ENCODE data around the gene CUL7. TPM values are rescaled to one million over a fixed set of nuclear protein-coding genes. Genes with fewer than 3 reads are reported as not detected.

The CUL7 gene
- total RNA-seq, 1 experiment from 2014 or later, result 23.5 TPM

DNA sequence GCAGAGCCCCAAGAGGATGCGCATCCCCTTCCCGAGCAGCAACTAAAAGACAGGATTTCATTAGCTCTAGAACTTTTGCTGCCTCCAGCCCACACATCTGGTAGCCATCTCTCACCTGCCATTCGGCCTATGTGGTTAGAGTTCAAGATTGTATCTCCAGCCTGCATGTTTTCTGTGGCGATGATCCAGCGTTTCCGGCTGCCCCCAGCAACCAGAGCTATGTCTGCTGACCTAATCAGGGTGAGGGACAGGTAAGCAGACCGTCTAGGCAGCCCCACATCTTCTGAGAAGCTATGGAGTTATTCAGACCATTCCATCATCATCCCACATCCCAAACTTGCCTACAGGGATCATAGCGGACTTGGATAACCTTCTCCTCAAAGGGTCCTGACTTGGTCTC, 2.3 kb upstream of the CUL7 start:
- Mint-ChIP-seq H3K4me1 (peaks cover 38 to 43% of the 10 kb centered on the region in 2 experiments), H3K4me3 (no peak overlapping the region), H3K36me3 (ENCODE audit: insufficient read depth in 1 of 3, low read depth in 3 of 3) (peaks cover 18 to 38% (median 36%) of the 10 kb centered on the region in 3 experiments), H3K27me3 (ENCODE audit: low read depth) (no peaks in the 10 kb centered on the region; the same call in 1 of the 2 replicates), H3K27ac (peak overlapping the region; percentile 21 to 73 (median 41); a peak in 2 of 7 replicates), H3K9me3 (peaks cover 0 to 3% of the 10 kb centered on the region in 2 experiments; a peak in 1 of 5 replicates)
- Histone ChIP-seq H3K23me2 (ENCODE audit: insufficient read length, low read depth, low read length, poor library complexity, severe bottlenecking) (peaks cover 7% of the 10 kb centered on the region), H3K4me2 (ENCODE audit: insufficient read depth, insufficient read length, low read length) (no peak overlapping the region), H3K79me2 (ENCODE audit: insufficient read depth, low read length) (peaks cover 10% of the 10 kb centered on the region; the same call in 1 of the 2 replicates), H2BK5ac (ENCODE audit: insufficient read length, low read length) (no peak overlapping the region), H3K56ac (ENCODE audit: insufficient read length, low read depth, low read length) (no peak overlapping the region), H2BK20ac (ENCODE audit: low read depth, low read length, poor library complexity, severe bottlenecking) (no peak overlapping the region), H3K27ac (ENCODE audit: insufficient read length, low read depth, low read length) (no peak overlapping the region), H2BK12ac (ENCODE audit: insufficient read length, low read depth, low read length) (no peak overlapping the region), H3K9me3 (ENCODE audit: control insufficient read depth, low read depth, low read length) (no peaks in the 10 kb centered on the region), H4K20me1 (ENCODE audit: control insufficient read depth, insufficient read depth, insufficient read length) (no peaks in the 10 kb centered on the region), H2BK15ac (ENCODE audit: low read depth, low read length) (no peak overlapping the region), H3K14ac (ENCODE audit: insufficient read depth, low read length) (no peak overlapping the region), H3K4me1 (ENCODE audit: insufficient read depth, low read length) (0 out of 2 replicates have a peak, but pooled peaks cover 4% of the 10 kb centered on the region), H3K23ac (ENCODE audit: insufficient read length, low read depth, low read length) (no peak overlapping the region), H2AK5ac (ENCODE audit: insufficient read length, low read length) (no peak overlapping the region), H2BK120ac (ENCODE audit: low read depth, low read length, poor library complexity, severe bottlenecking) (no peak overlapping the region), H3K18ac (ENCODE audit: insufficient read length, low read depth, low read length) (no peak overlapping the region), H2AFZ (ENCODE audit: low read length) (no peak overlapping the region), H3K9ac (ENCODE audit: extremely low read depth, insufficient read length, low read length) (no peak overlapping the region), H3T11ph (ENCODE audit: low read length) (no peak overlapping the region), H3K79me1 (ENCODE audit: insufficient read depth, low read depth, low read length, poor library complexity, severe bottlenecking) (peaks cover 3% of the 10 kb centered on the region), H3K27me3 (ENCODE audit: insufficient read depth, low read length) (no peaks in the 10 kb centered on the region), H4K5ac (ENCODE audit: insufficient read length, low read depth, low read length) (no peak overlapping the region), H3K4ac (ENCODE audit: low read depth, low read length) (no peak overlapping the region), H4K91ac (ENCODE audit: insufficient read length, low read depth, low read length) (no peak overlapping the region), H4K8ac (replicated peaks; ENCODE audit: insufficient read length, low read depth, low read length) (no peak overlapping the region)
- WGBS (ENCODE audit: extremely low coverage, insufficient read length, low lambda C conversion rate), result no CpG with 5 or more reads among the region's 8 CpGs
- TF ChIP-seq CTCF (conservative IDR thresholded peaks at IDR 0.05), result no peak
- DNase-seq, result no peak

Measured in H9 (cell line).